ENCODE results near the gene SNX21.

- TF ChIP-seq CTCF (IDR thresholded peaks at IDR 0.05; ENCODE audit: insufficient read depth, low read length) (no peak), REST (IDR thresholded peaks at IDR 0.05; ENCODE audit: insufficient replicate concordance, low read depth) (no peak), GABPA (IDR thresholded peaks at IDR 0.05; ENCODE audit: low read depth) (no peak)
These were observed 40.0 kb downstream of the SNX21 start for GRCh38 chr20:45873409-45874103.

Measured in HL-60 (cell line).